Natural killer cell treated with Interleukin-12 subunit alpha and Interleukin-12 subunit beta and Interleukin-15 and Interleukin-18, amount 100 ng/mL, for 72 hours (primary cell): Measurements from ENCODE around the gene PRXL2B. TPM values are rescaled to one million over a fixed set of nuclear protein-coding genes. Genes with fewer than 3 reads are reported as not detected.
A peak's percentile ranks its signal among the peaks of the same experiment; 100 is the strongest.
"Not testable (repeated sequence)": the region's sequence is repeated elsewhere in the genome, so short reads cannot be mapped to it uniquely, and the experiment has no call there.

Source experiments
- ATAC-seq, 2 donors: fragments of 150-1000 bp; cut with Tn5 transposase in 1 of 2; sonication (Bioruptor Pico), chemical (Tn5 transposase) in 1 of 2; 2 replicates each; pipeline ENCODE4 v1.10.0; 2021
- DNase-seq: peaks from one replicate; pipeline ENCODE4 v3.0.0; 2022; ENCODE audit warnings: low spot score
- H3K27ac Mint-ChIP-seq, 2 donors: 1 replicate in 1 of 2; 2 replicates in 1 of 2; pipeline ENCODE4 v1.8.0; 2022; ENCODE audit warnings: mixed read lengths in 2 of 2, mild to moderate bottlenecking in 1 of 2, moderate library complexity in 1 of 2
- H3K27me3 Mint-ChIP-seq, 2 donors: 1 replicate in 1 of 2; 2 replicates in 1 of 2; pipeline ENCODE4 v1.8.0; 2022; ENCODE audit warnings: mixed read lengths in 2 of 2
- H3K36me3 Mint-ChIP-seq: one replicate; pipeline ENCODE4 v1.8.0; 2022; ENCODE audit warnings: mixed read lengths
- H3K4me1 Mint-ChIP-seq, 2 donors: 1 replicate in 1 of 2; 2 replicates in 1 of 2; pipeline ENCODE4 v1.8.0; 2022; ENCODE audit warnings: low read depth in 2 of 2, mixed read lengths in 2 of 2, mild to moderate bottlenecking in 1 of 2
- H3K4me3 Mint-ChIP-seq: one replicate; pipeline ENCODE4 v1.8.0; 2022; ENCODE audit warnings: mixed read lengths
- H3K9me3 Mint-ChIP-seq: 2 replicates; pipeline ENCODE4 v1.8.0; 2022; ENCODE audit warnings: mixed read lengths
- total RNA-seq, 2 donors: library from RNA; stranded (reverse); gene quantifications; one replicate each; pipeline ENCODE4 v1.2.3, GENCODE V29; 2022

The PRXL2B gene
- total RNA-seq, 2 donors from 2014 or later, result 9.1 to 18.5 TPM

DNA sequence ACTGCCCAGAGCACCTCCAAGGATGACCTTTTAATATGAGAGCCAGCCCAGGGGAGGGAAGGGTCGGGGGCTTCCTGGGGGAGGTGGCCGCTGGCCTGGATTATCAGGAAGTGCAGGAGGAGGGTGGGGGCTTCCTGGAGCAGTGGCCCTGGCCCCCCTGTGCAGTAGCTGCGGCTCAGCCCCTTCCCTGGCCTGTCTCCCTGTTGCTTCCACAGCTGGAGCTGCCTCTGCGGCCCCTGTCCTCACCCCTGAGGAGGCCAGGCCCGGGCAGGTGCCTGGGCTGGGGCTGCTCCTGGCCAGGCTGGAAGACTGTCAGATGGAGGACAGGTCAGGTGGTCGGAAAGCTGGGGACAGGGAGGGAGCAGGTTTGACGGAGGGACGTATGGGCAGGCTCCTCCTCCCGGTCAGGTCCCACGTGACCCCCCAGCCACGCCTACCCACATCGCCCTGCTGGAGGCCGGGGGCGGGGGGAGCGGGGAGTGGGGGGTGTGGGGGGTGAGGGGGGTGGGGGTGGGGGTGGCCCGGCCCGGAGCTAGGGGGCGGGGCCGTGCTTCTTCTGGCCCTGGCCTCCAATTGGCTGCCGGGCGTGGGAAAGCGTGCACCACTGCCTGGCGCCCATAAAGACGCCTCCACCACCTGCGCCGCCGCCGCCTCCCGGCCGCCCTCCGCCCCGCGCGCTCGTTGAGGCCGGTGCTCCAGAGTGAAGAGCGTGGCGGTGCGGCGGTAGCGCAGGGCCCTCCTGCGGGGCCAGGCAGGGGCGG lies 40.6 kb upstream of the PRXL2B start:
- Mint-ChIP-seq H3K27me3 (no peaks in the 10 kb centered on the region), H3K4me1 (peaks cover 0 to 14% of the 10 kb centered on the region in 2 donors), H3K4me3 (peak overlapping the region; percentile 88), H3K27ac (no peak overlapping the region), H3K9me3 (no peaks in the 10 kb centered on the region), H3K36me3 (no peaks in the 10 kb centered on the region)
- ATAC-seq, result peak; percentile 66 to 79
- DNase-seq, result peak; percentile 90

DNA sequence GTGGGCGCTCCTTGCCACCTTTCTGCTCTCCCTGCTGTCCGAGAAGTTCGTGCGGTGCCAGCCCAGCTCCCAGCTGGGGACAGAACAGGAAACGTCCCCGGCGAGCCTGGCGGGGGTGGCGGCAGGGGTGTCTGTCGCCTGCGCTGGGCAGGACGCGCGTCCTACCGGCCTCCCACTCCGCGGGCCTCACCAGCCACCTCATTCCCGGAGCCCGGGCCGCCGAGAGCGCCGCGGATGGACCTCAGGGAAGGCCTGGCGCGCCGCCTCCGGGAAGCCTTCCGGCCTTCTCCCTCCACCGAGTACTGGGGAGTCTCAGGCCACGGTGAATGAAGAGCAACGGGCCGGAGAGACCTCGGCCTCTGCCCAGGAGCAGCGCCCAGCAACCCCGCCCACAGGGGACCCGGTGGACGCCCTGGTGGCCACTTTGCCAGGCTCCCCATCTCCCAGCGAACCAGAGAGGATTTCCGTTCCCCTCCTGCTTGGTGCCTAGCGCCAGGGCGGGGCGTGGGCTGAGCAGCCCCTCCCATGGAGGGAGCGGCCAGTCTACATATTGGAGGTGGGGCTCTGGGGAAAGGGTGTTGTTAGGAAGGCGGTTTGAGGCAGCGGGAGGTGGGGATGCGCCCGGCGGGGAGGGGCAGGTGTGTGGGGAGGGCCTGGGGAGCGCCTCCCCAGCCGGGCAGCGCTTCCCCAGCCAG lies 39.9 kb upstream of the PRXL2B start:
- Mint-ChIP-seq H3K27ac (peak overlapping the region; percentile 90), H3K4me1 (peaks cover 0 to 15% of the 10 kb centered on the region in 2 donors), H3K9me3 (no peaks in the 10 kb centered on the region), H3K4me3 (peak overlapping the region; percentile 88), H3K36me3 (no peaks in the 10 kb centered on the region), H3K27me3 (no peaks in the 10 kb centered on the region)
- ATAC-seq, result peak; percentile 66 to 75
- DNase-seq, result peak; percentile 88

DNA sequence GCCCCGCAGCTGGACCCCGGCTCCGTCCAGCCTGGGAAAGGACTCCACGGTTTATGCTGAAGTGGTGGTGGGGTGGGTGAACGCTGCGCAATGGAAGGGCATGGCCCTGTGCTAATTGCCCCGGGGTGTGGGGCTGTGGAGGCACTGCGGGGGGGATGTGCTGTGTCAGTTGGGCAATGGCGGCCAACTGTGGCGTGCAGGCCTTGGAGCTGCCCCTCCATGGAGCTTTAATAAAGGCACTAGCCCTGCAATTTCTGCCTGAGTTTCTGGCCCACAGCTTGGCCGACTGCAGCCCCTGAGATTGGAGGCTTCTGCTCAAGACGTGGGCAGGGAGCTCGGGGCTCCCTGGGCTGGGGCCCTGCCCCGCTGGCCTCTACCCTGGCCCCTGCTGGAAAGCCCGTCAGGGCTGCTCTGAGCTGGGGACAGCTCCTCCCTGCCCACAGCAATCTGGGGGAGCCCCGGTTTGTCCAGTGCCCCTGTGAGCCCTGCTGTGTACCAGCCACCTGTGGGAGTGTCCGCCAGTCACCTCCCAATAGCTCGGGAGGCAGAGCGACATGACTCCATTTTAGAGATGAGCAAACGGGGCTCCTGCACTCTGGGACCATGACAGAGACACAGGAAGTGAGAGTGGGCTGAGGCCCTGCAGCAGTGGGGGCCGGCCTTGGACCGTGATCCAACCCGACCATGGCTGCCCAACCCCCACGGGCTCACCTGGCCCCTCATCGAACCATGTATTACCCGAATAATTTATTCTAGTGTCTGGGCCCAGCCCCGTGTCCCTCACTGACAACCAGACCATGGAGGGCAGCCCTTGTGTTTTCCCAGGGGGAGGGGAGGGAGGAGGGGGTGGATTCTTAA lies 39.1 kb upstream of the PRXL2B start:
- DNase-seq, result peak; percentile 75
- peaks cover 0 to 15% of the 10 kb centered on the region in 2 donors for H3K4me1 Mint-ChIP-seq
- H3K36me3 Mint-ChIP-seq, result no peaks in the 10 kb centered on the region
- peak overlapping the region; percentile 88 for H3K4me3 Mint-ChIP-seq
- ATAC-seq, result peak; percentile 3 to 48
- H3K9me3 Mint-ChIP-seq, result no peaks in the 10 kb centered on the region
- no peaks in the 10 kb centered on the region for H3K27me3 Mint-ChIP-seq
- peak overlapping the region; percentile 90 for H3K27ac Mint-ChIP-seq

DNA sequence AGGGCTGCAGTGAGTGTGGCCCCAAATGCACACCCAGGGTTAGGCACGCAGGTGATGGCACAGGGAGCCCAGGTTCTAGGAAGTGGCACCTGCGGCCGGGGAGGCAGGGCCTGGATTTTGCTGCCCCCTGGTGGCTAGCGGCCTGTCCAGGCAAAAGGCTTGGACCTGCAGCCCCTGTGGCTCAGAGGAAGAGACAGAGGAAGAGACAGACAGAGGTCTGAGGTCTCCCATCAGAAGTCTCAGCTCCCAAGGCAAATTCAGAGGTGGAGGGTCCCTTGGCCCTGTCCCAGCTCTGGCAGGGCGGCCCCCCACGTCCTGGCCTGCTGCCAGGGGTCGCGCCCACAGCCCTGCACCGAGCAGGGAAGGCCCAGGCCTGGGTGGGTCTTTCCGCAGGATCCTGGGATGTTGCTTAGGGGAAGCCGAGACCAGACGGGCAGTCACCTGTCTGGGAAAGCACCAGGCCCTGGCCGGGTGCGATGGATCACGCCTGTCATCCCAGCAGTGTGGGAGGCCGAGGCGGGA lies 38.4 kb upstream of the PRXL2B start:
- Mint-ChIP-seq H3K4me1 (peaks cover 0 to 15% of the 10 kb centered on the region in 2 donors), H3K27me3 (no peaks in the 10 kb centered on the region), H3K36me3 (no peaks in the 10 kb centered on the region), H3K27ac (peak overlapping the region; percentile 90), H3K9me3 (no peaks in the 10 kb centered on the region), H3K4me3 (peak overlapping the region; percentile 88)
- DNase-seq (peak; percentile 85), ATAC-seq (peak; percentile 38 to 51)

DNA sequence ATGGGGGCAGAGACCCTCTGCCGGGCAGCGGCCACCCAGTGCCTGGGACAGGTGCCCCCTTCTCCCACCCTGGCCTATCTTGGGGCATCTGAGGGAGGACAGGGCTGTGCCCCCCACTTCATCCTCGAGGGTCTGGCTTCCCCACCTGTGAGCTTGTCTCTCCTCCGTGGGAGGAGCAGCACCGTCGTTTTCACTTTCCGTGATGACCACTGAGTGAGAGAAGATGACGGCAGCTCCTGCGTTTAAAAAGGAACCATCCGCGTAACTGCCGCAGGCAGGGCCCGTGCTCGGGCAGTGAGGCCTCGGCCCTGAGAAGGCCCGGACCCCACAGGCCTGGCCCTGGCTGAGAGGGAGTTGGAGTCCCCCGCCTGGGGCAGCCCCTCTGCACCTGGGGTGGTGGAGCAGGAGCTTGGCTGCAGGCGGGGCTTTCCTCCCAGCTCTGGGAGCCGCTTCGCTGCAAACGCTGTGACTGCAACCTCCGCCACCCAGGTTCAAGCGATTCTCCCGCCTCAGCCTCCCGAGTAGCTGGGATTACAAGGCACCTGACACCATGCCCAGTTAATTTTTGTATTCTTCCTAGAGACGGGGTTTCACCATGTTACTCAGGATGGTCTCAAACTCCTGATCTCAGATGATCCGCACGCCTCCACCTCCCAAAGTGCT lies 37.1 kb upstream of the PRXL2B start:
- H3K9me3 Mint-ChIP-seq, H3K36me3 Mint-ChIP-seq, DNase-seq, H3K27me3 Mint-ChIP-seq, H3K4me3 Mint-ChIP-seq, ATAC-seq: not testable (repeated sequence)
- Mint-ChIP-seq H3K27ac (peak overlapping the region; percentile 90), H3K4me1 (peaks cover 5 to 25% of the 10 kb centered on the region in 2 donors)

DNA sequence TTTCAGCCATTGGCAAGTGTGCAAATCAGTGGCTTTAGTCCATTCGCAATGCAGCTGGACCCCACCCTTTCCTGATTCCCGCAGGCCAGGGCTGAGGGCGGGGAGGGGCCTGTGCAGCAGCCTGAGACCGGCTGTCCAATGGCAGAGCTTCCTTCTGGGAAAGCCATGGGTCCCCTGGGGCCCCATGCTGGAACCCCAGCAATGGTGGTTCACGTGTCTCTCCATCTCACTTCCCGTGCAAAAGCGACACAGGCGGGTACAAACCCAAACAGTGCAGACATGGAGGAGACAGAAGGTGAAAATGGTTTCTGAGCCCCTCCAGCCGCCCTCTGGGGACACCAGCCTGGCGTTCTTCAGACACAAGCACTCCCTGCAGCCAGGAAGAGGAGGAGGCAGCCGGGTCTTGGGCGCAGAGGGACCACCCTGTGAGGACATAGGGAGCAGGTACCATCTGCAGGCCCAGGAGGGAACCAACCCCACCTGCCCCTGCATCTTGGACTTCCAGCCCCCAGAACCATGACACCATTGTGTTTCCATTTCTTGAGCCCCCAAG lies 36.2 kb upstream of the PRXL2B start:
- H3K36me3 Mint-ChIP-seq, DNase-seq, H3K4me3 Mint-ChIP-seq, H3K9me3 Mint-ChIP-seq, H3K27me3 Mint-ChIP-seq, ATAC-seq: not testable (repeated sequence)
- Mint-ChIP-seq H3K4me1 (peaks cover 10 to 29% of the 10 kb centered on the region in 2 donors), H3K27ac (peak overlapping the region; percentile 90)

DNA sequence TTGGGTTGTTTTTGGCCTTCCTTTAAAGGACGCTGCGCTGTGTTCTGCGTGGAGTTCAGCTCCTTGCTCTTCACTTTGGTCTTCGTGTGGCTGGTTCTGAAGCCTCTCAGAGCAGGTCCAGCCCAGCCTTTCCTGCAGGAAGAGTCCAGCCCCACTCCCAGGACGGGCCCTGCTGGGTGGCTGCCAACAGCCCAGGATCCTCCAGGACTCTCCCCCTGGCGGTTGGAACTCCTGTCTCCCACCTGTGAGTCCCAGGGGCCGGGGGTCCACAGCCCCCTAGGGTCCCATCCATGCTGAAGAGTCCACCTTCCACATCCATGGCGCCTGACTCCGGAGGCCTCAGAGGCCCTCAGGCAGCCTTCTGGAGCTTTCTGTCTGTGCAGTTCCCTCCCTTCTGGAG lies 35.0 kb upstream of the PRXL2B start:
- not testable (repeated sequence) for H3K27me3 Mint-ChIP-seq, DNase-seq, H3K36me3 Mint-ChIP-seq, H3K4me3 Mint-ChIP-seq, ATAC-seq, H3K9me3 Mint-ChIP-seq
- Mint-ChIP-seq H3K4me1 (peaks cover 15 to 39% of the 10 kb centered on the region in 2 donors), H3K27ac (peak overlapping the region; percentile 44 to 78)

DNA sequence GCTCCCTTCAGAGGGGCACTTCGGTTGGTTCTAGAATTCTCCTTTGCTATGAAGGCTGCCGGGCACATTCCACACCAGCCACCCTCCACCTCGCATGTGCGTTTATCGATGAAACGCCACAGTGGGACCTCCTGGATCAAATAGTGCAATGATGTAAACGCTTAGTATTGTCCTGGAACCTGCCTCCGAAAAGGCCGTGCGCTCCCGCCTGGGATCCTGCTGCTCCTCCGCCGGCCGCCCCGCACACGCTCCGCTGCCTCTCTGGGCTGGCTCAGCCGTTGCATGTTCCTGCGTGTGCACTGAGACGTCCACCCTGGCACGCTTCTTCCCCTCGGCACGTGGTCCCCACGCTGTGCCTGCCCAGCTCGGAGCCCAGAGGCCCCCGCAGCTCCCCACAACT lies 34.4 kb upstream of the PRXL2B start:
- Mint-ChIP-seq H3K36me3 (no peaks in the 10 kb centered on the region), H3K4me1 (peaks cover 15 to 38% of the 10 kb centered on the region in 2 donors), H3K4me3 (no peak overlapping the region), H3K27me3 (no peaks in the 10 kb centered on the region), H3K27ac (no peak overlapping the region), H3K9me3 (no peaks in the 10 kb centered on the region)
- ATAC-seq (no peak), DNase-seq (no peak)

DNA sequence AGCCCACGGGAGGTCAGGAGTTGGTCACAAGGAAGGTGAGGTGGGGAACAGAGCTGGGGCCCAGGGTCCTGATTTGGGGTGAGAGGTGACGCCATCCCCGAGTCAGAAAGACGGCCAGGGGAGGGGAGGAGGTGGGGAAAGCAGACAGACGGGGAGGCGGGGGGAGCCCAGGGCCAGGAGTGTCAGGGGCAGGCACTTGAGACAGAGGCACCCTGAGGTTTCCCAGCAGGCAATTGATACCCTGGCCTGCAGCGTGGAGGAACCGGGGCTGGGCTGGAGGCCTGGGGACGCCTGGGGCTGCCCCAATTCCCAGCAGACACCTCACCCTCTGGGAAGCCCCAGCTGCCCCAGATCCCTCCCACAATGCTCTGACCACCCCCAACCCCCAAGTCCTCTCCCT lies 33.5 kb upstream of the PRXL2B start:
- DNase-seq, H3K9me3 Mint-ChIP-seq, H3K36me3 Mint-ChIP-seq, ATAC-seq, H3K27me3 Mint-ChIP-seq, H3K4me3 Mint-ChIP-seq, H3K27ac Mint-ChIP-seq: not testable (repeated sequence)
- peaks cover 15 to 41% of the 10 kb centered on the region in 2 donors for H3K4me1 Mint-ChIP-seq

DNA sequence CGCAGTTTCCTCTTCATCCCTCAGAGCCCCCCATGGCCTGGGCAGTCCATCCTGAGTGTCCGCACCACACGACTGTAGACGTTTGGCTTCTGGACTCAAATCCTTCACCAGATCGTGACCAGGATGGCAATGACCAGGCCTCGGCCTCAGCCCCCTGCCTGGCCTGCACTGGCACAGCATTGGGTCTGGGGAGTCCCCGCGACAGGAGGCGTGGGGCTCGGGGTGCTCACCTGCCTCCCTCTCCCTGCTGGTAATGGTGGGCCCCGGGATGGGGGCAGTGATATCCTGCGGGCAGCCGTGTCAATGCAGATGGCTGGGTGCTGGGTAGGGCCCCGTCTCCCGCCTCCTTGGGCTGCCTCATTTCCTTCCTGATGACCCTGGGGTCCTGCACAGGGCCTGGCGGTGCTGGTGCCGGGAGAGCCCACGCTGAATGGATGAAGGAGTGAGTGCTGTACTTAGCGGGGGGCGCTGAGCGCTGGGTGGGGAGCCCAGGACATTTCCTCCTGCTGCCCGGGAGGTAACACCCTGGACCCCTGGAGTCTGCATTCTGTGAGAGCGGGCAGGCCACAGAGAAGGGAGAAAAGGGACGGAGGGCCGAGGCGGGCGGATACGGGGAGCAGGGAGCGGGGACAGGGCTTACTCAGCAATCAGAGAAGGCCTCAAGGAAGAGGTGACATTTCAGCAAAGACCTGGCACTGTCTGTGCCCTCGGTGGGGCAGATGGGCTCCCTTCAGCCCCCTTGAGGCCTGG lies 32.5 kb upstream of the PRXL2B start:
- Mint-ChIP-seq H3K4me3 (peak overlapping the region; percentile 44), H3K36me3 (no peaks in the 10 kb centered on the region)

DNA sequence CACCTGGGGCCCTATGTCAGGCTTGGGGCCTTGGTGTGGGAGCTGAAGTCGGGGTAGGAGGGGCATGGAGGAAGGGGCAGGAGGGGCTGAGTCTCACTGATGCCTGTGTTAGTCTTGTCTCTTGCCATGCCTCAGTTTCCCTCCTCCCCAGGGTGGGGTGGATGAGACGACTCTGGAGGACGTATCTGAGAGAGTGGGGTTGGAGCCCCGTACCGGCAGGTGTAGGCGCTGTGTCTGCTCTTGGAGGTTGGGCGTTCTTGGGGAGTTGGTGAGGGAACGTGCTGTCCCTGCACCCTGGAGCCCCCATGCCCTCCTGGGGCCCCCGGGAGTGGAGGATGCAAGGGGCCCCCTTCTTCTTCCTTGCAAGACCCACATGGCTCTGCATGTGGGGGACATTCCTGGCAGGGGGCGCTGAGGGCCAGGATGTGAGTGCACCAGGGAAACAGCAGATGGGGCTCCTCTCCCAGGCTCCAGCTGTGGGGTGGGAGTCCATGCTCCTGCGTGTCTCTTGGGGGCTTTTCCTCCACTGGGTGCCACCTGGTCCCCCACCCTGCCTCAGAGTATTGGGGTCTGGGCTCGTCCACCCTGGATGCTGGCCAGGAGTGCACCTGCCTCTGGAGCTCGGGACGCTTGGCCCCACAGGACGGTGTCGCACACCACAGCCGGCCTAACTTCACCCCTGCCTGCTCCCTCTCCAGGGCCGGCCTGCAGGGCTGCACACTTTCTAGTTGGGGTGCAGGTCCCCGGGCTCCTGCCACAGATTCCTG lies 31.8 kb upstream of the PRXL2B start:
- no peaks in the 10 kb centered on the region for H3K36me3 Mint-ChIP-seq
- H3K9me3 Mint-ChIP-seq, result no peaks in the 10 kb centered on the region
- peak overlapping the region; percentile 44 for H3K4me3 Mint-ChIP-seq
- peaks cover 15 to 37% of the 10 kb centered on the region in 2 donors for H3K4me1 Mint-ChIP-seq
- DNase-seq (no peak), ATAC-seq (no peak)
- peak overlapping the region; percentile 92 to 98 for H3K27ac Mint-ChIP-seq
- no peaks in the 10 kb centered on the region for H3K27me3 Mint-ChIP-seq

More for the DNA sequence above, 32.5 kb upstream of the PRXL2B start:
- Mint-ChIP-seq H3K4me1 (peaks cover 15 to 39% of the 10 kb centered on the region in 2 donors), H3K27ac (peak overlapping the region; percentile 51 to 85), H3K27me3 (no peaks in the 10 kb centered on the region), H3K9me3 (no peaks in the 10 kb centered on the region)
- DNase-seq, result no peak
- no peak for ATAC-seq
